ENCODE measurements around the gene P4HA3. TPM values are rescaled to one million over a fixed set of nuclear protein-coding genes. Genes with fewer than 3 reads are reported as not detected.

Gene P4HA3
- polyA plus RNA-seq, 3 donors = 0.07 TPM; not detected in 2

- H3K4me3 ChIP-seq (replicated peaks in 1 of 3; ENCODE audit: low read depth in 2 of 3, low read length in 3 of 3) = no peak overlapping the region
- Mint-ChIP-seq H3K4me3 (no peak overlapping the region), H3K4me1 (no peaks in the 10 kb centered on the region), H3K9me3 (no peaks in the 10 kb centered on the region), H3K36me3 (peaks cover 16 to 22% of the 10 kb centered on the region in 2 donors), H3K27ac (no peak overlapping the region), H3K27me3 (ENCODE audit: low read depth in 3 of 3) (no peaks in the 10 kb centered on the region)
- H2AFZ ChIP-seq (ENCODE audit: insufficient read depth, low read depth, low read length, poor library complexity, severe bottlenecking) = no peak overlapping the region
- H3K36me3 ChIP-seq (replicated peaks in 1 of 2; ENCODE audit: control insufficient read depth in 1 of 2, insufficient read depth in 2 of 2, low read length in 2 of 2) = peaks cover 3 to 9% of the 10 kb centered on the region in 2 donors
- H3K4me2 ChIP-seq (replicated peaks; ENCODE audit: extremely low read depth, low read length, poor library complexity, severe bottlenecking) = no peak overlapping the region
- no peak for DNase-seq
- H3K9ac ChIP-seq (ENCODE audit: insufficient read depth, low read length, poor library complexity, severe bottlenecking) = no peak overlapping the region
- no peaks in the 10 kb centered on the region for H3K79me2 ChIP-seq (ENCODE audit: insufficient read depth, low read length)
- 100% methylated on average over 2 of the region's 4 CpGs for WGBS (ENCODE audit: insufficient coverage)
- no peak overlapping the region for H3K27ac ChIP-seq (ENCODE audit: low read depth in 1 of 2, low read length in 2 of 2)
- H4K20me1 ChIP-seq (ENCODE audit: insufficient read depth, low read length) = no peaks in the 10 kb centered on the region
- H3K27me3 ChIP-seq (ENCODE audit: control insufficient read depth in 2 of 2, insufficient read depth in 2 of 2, low read length in 2 of 2) = no peaks in the 10 kb centered on the region
- intact Hi-C loops (cut with micrococcal nuclease) = no loop called here
- no peaks in the 10 kb centered on the region for H3K9me3 ChIP-seq (replicated peaks in 1 of 2; ENCODE audit: control insufficient read depth in 1 of 2, insufficient read depth in 1 of 2, low read length in 2 of 2)
- H3K4me1 ChIP-seq (ENCODE audit: control insufficient read depth in 1 of 2, insufficient read depth in 2 of 2, low read length in 2 of 2) = no peaks in the 10 kb centered on the region
- TF ChIP-seq CTCF (IDR thresholded peaks at IDR 0.05) = no peak
Measured at GRCh38 chr11:74225565-74225964, 85.9 kb downstream of the P4HA3 start.

- Mint-ChIP-seq H3K36me3 (peaks cover 8 to 9% of the 10 kb centered on the region in 2 donors), H3K4me3 (no peak overlapping the region), H3K4me1 (no peaks in the 10 kb centered on the region), H3K9me3 (no peaks in the 10 kb centered on the region), H3K27ac (no peak overlapping the region), H3K27me3 (ENCODE audit: low read depth in 3 of 3) (peaks cover 0 to 2% (median 0%) of the 10 kb centered on the region in 3 donors)
- Histone ChIP-seq H3K4me2 (replicated peaks; ENCODE audit: extremely low read depth, low read length, poor library complexity, severe bottlenecking) (no peak overlapping the region), H3K9me3 (replicated peaks in 1 of 2; ENCODE audit: control insufficient read depth in 1 of 2, insufficient read depth in 1 of 2, low read length in 2 of 2) (no peaks in the 10 kb centered on the region), H3K4me3 (replicated peaks in 1 of 3; ENCODE audit: low read depth in 2 of 3, low read length in 3 of 3) (no peak overlapping the region), H3K79me2 (ENCODE audit: insufficient read depth, low read length) (no peaks in the 10 kb centered on the region), H3K36me3 (replicated peaks in 1 of 2; ENCODE audit: control insufficient read depth in 1 of 2, insufficient read depth in 2 of 2, low read length in 2 of 2) (no peaks in the 10 kb centered on the region), H4K20me1 (ENCODE audit: insufficient read depth, low read length) (no peaks in the 10 kb centered on the region), H3K9ac (ENCODE audit: insufficient read depth, low read length, poor library complexity, severe bottlenecking) (no peak overlapping the region), H3K27ac (ENCODE audit: low read depth in 1 of 2, low read length in 2 of 2) (no peak overlapping the region), H2AFZ (ENCODE audit: insufficient read depth, low read depth, low read length, poor library complexity, severe bottlenecking) (no peak overlapping the region), H3K4me1 (ENCODE audit: control insufficient read depth in 1 of 2, insufficient read depth in 2 of 2, low read length in 2 of 2) (no peaks in the 10 kb centered on the region), H3K27me3 (ENCODE audit: control insufficient read depth in 2 of 2, insufficient read depth in 2 of 2, low read length in 2 of 2) (no peaks in the 10 kb centered on the region)
- intact Hi-C loops (cut with micrococcal nuclease) = no loop called here
- 100% methylated on average over 1 of the region's 1 CpG for WGBS (ENCODE audit: insufficient coverage)
- no peak for TF ChIP-seq CTCF (IDR thresholded peaks at IDR 0.05)
- no peak for DNase-seq
Measured at GRCh38 chr11:74221816-74222215, 89.6 kb downstream of the P4HA3 start.
